ENCODE data around the gene EPM2A.

DNA sequence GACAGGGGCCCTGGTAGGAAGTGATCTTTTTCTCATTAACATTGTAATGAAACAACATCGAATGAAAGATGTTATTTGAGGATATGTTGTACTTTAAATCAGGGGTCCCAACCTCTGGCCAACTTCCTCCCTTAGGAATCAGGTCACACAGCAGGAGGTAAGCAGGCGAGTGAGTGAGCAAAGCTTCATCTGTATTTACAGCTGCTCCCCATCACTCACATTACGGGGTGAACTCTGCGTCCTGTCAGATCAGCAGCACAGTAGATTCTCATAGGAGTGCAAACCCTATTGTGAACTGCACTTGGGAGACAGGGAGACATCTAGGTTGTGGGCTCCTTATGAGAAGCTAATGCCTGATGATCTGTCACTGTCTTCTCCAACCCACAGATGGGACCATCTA is 19.9 kb downstream of the EPM2A start:
- TF ChIP-seq CTCF (IDR thresholded peaks at IDR 0.05), result no peak
- TF ChIP-seq POLR2A (IDR thresholded peaks at IDR 0.05), result no peak

Measured in right lobe of liver (tissue), 4 donors.